Keratinocyte (primary cell): ENCODE results near the gene TFF1. TPM values are rescaled to one million over a fixed set of nuclear protein-coding genes. Genes with fewer than 3 reads are reported as not detected.

Experiments used
- DNase-seq: peaks from one replicate; pipeline ENCODE4 v3.0.0-alpha.2; 2011; ENCODE audit warnings: low read depth, missing footprints, low spot score
- FAIRE-seq: peaks from 2 replicates; lab custom pipeline; 2011; peaks lifted over from hg19 to GRCh38; lab: Jason Lieb, UNC
- H2AFZ ChIP-seq: 2 replicates; pipeline ENCODE4 v1.6.0; 2012; ENCODE audit warnings: low read length, control low read depth, inconsistent platforms; ENCODE audit not compliant: control insufficient read depth
- H3K27ac ChIP-seq: 2 replicates; pipeline ENCODE4 v1.5.1; 2011; ENCODE audit warnings: low read length; ENCODE audit not compliant: control insufficient read depth, insufficient read depth
- H3K27me3 ChIP-seq: 3 replicates; pipeline ENCODE4 v1.6.0; 2011; ENCODE audit warnings: low read length; ENCODE audit not compliant: control insufficient read depth, insufficient read depth; ENCODE audit errors: extremely low read depth
- H3K36me3 ChIP-seq, 2 experiments: 2 replicates in 1 of 2; 3 replicates in 1 of 2; pipeline ENCODE4 v1.5.1; 2011; ENCODE audit warnings: low read length in 2 of 2, mild to moderate bottlenecking in 1 of 2; ENCODE audit not compliant: control insufficient read depth in 2 of 2, insufficient read depth in 2 of 2; ENCODE audit errors: extremely low read depth in 1 of 2
- H3K4me1 ChIP-seq: 3 replicates; pipeline ENCODE4 v1.5.1; 2011; ENCODE audit warnings: low read length; ENCODE audit not compliant: control insufficient read depth, insufficient read depth; ENCODE audit errors: extremely low read depth
- H3K4me2 ChIP-seq: 3 replicates; pipeline ENCODE4 v1.6.0; 2011; ENCODE audit warnings: low read depth, low read length; ENCODE audit not compliant: control insufficient read depth, insufficient read depth; ENCODE audit errors: extremely low read depth
- H3K4me3 ChIP-seq, 3 experiments: fragments of 200-600 bp in 1 of 3; sonication (generic) in 1 of 3; 2 replicates in 2 of 3; 3 replicates in 1 of 3; pipeline ENCODE4 v1.5.1; 2011 to 2016; ENCODE audit warnings: low read length in 3 of 3, mild to moderate bottlenecking in 3 of 3, control low read depth in 2 of 3, inconsistent platforms in 1 of 3, low read depth in 1 of 3, mixed read lengths in 1 of 3, mixed run types in 1 of 3, moderate library complexity in 1 of 3; ENCODE audit not compliant: control insufficient read depth in 2 of 3, insufficient read depth in 2 of 3; ENCODE audit errors: extremely low read depth in 1 of 3
- H3K79me2 ChIP-seq: 2 replicates; pipeline ENCODE4 v1.6.0; 2012; ENCODE audit warnings: low read length; ENCODE audit not compliant: control insufficient read depth, insufficient read depth
- H3K9ac ChIP-seq: 3 replicates; pipeline ENCODE4 v1.6.0; 2011; ENCODE audit warnings: low read length; ENCODE audit not compliant: control insufficient read depth, insufficient read depth; ENCODE audit errors: extremely low read depth
- H3K9me1 ChIP-seq: 3 replicates; pipeline ENCODE4 v1.6.0; 2011; ENCODE audit warnings: low read length; ENCODE audit not compliant: control insufficient read depth, insufficient read depth; ENCODE audit errors: extremely low read depth
- H3K9me3 ChIP-seq: 2 replicates; pipeline ENCODE4 v1.5.1; 2012; ENCODE audit warnings: low read depth, low read length; ENCODE audit not compliant: control insufficient read depth
- H4K20me1 ChIP-seq: 3 replicates; pipeline ENCODE4 v1.6.0; 2011; ENCODE audit warnings: low read length; ENCODE audit not compliant: control insufficient read depth, insufficient read depth; ENCODE audit errors: extremely low read depth
- CTCF ChIP-seq, 3 experiments: IDR thresholded peaks in 1 of 3; conservative IDR thresholded peaks in 1 of 3; optimal IDR thresholded peaks in 1 of 3; 2 replicates in 2 of 3; 3 replicates in 1 of 3; pipeline versions ENCODE3 to v1.5.1; 2011; ENCODE audit warnings: low read length in 3 of 3, mild to moderate bottlenecking in 3 of 3, moderate library complexity in 2 of 3, control low read depth in 1 of 3, inconsistent platforms in 1 of 3; ENCODE audit not compliant: insufficient read depth in 2 of 3; ENCODE audit errors: extremely low read depth in 1 of 3
- EZH2 ChIP-seq: IDR thresholded peaks from one replicate; pipeline ENCODE4 v1.6.1; 2012; ENCODE audit warnings: inconsistent platforms, mild to moderate bottlenecking, low read length, moderate library complexity
- dilution Hi-C: fragments of 300-500 bp; cut with MboI; formaldehyde crosslinking; loops from one replicate; pipeline ENCODE4 v1.7.0; 2020; ENCODE audit warnings: low sequenced_read_pairs; ENCODE audit not compliant: extremely low pct_ligation_motif_present
- polyA minus RNA-seq, 3 experiments: library from RNA; depleted of rRNA, polyadenylated mRNA; stranded (reverse); fragments of >200 nt; gene quantifications; 1 replicate in 1 of 3; 2 replicates in 1 of 3; 3 replicates in 1 of 3; pipeline ENCODE4 v1.2.3, GENCODE V29; 2011
- polyA plus RNA-seq, 5 experiments: library from polyadenylated mRNA; depleted of rRNA in 3 of 5; stranded (reverse) in 3 of 5; stranded (forward) in 1 of 5; unstranded in 1 of 5; fragments of >200 nt; gene quantifications; 1 replicate in 1 of 5; 2 replicates in 3 of 5; 3 replicates in 1 of 5; pipeline versions ENCODE4 v1.2.1 to v1.2.3, GENCODE V29; 2011 to 2012; ENCODE audit warnings: missing spikeins in 2 of 5, low read depth in 1 of 5, low replicate concordance in 1 of 5

TFF1 gene
- not detected in 3 replicates for polyA plus RNA-seq
- not detected for polyA plus RNA-seq (2011; ENCODE audit: low read depth)
- polyA plus RNA-seq (2011; cell fraction: cytosol; rRNA removed) = not detected in 2 replicates
- polyA plus RNA-seq (2011; cell fraction: nucleus; rRNA removed) = not detected in 2 replicates
- polyA plus RNA-seq (2012; ENCODE audit: low replicate concordance) = not detected in 2 replicates
- polyA minus RNA-seq = not detected in 3 replicates
- polyA minus RNA-seq (2011; cell fraction: cytosol; rRNA and poly(A)+ RNA removed) = not detected
- not detected in 2 replicates for polyA minus RNA-seq (2011; cell fraction: nucleus; rRNA and poly(A)+ RNA removed)

GRCh38 chr21:42366292-42367010 lies at the start of gene TFF1:
Gene TFF1, minus strand, starts transcription at chr21:42366535. Its CDS starts 40 bp downstream, at chr21:42366495.
- H3K36me3 ChIP-seq = no peaks in the 10 kb centered on the region
- TF ChIP-seq EZH2 = no peak
- TF ChIP-seq CTCF (optimal IDR thresholded peaks at IDR 0.05 in 1 of 3, IDR thresholded peaks at IDR 0.05 in 1 of 3, conservative IDR thresholded peaks at IDR 0.05 in 1 of 3; ENCODE audit: extremely low read depth in 1 of 3, insufficient read depth in 2 of 3, low read length in 3 of 3) = no peak
- H3K9me3 ChIP-seq = no peaks in the 10 kb centered on the region
- H3K9me1 ChIP-seq = no peaks in the 10 kb centered on the region
- no peaks in the 10 kb centered on the region for H4K20me1 ChIP-seq
- no peak within 1 kb of the TSS for H3K4me3 ChIP-seq
- no peak within 1 kb of the TSS for H3K9ac ChIP-seq
- no peaks in the 10 kb centered on the region for H3K79me2 ChIP-seq
- FAIRE-seq (no peak), DNase-seq (no peak)
- H3K27ac ChIP-seq = no peak within 1 kb of the TSS
- H3K27me3 ChIP-seq = no peaks in the 10 kb centered on the region
- dilution Hi-C loops = no loop called here
- H3K4me1 ChIP-seq = no peaks in the 10 kb centered on the region
- no peak within 1 kb of the TSS for H2AFZ ChIP-seq
- no peak within 1 kb of the TSS for H3K4me2 ChIP-seq

- H3K9me3 ChIP-seq = no peaks in the 10 kb centered on the region
- DNase-seq (no peak), FAIRE-seq (no peak)
- H3K4me1 ChIP-seq = no peaks in the 10 kb centered on the region
- no peaks in the 10 kb centered on the region for H4K20me1 ChIP-seq
- no peaks in the 10 kb centered on the region for H3K36me3 ChIP-seq
- H3K27me3 ChIP-seq = peaks cover 10% of the 10 kb centered on the region
- dilution Hi-C loops = no loop called here
- H3K79me2 ChIP-seq = no peaks in the 10 kb centered on the region
- no peak overlapping the region for H3K4me3 ChIP-seq
- H3K9ac ChIP-seq = no peak overlapping the region
- H2AFZ ChIP-seq = no peak overlapping the region
- TF ChIP-seq EZH2 (no peak), CTCF (optimal IDR thresholded peaks at IDR 0.05 in 1 of 3, IDR thresholded peaks at IDR 0.05 in 1 of 3, conservative IDR thresholded peaks at IDR 0.05 in 1 of 3; ENCODE audit: extremely low read depth in 1 of 3, insufficient read depth in 2 of 3, low read length in 3 of 3) (no peak)
- H3K9me1 ChIP-seq = no peaks in the 10 kb centered on the region
- H3K27ac ChIP-seq = no peak overlapping the region
- no peak overlapping the region for H3K4me2 ChIP-seq
These were observed 48.8 kb upstream of the TFF1 start for GRCh38 chr21:42414928-42415769.
